Measurements from ENCODE around the gene HBG1.

Gene HBG1

GRCh38 chr11:5229356-5229755 is 20.3 kb downstream of the HBG1 start:
- no peak for TF ChIP-seq ZC3H10 (CRISPR knock-in tag; IDR thresholded peaks at IDR 0.05)
- TF ChIP-seq ESRRG (CRISPR knock-in tag; IDR thresholded peaks at IDR 0.05) = no peak
- TF ChIP-seq ZFP3 (CRISPR knock-in tag; IDR thresholded peaks at IDR 0.05) = no peak
- TF ChIP-seq TSHZ2 (CRISPR knock-in tag; IDR thresholded peaks at IDR 0.05) = no peak
- TF ChIP-seq PPARA (CRISPR knock-in tag; IDR thresholded peaks at IDR 0.05; ENCODE audit: borderline replicate concordance) = no peak
- TF ChIP-seq BACH2 (CRISPR knock-in tag; IDR thresholded peaks at IDR 0.05; ENCODE audit: borderline replicate concordance) = no peak
- no peak for TF ChIP-seq CSRNP3 (CRISPR knock-in tag; IDR thresholded peaks at IDR 0.05)
- no peak for TF ChIP-seq ARNTL (CRISPR knock-in tag; IDR thresholded peaks at IDR 0.05; ENCODE audit: borderline replicate concordance, low read depth)
- no peak for TF ChIP-seq ZNF70 (CRISPR knock-in tag; IDR thresholded peaks at IDR 0.05)
- ATAC-seq = no peak

GRCh38 chr11:5228124-5228523 is 21.5 kb downstream of the HBG1 start:
- TF ChIP-seq ZC3H10 (CRISPR knock-in tag; IDR thresholded peaks at IDR 0.05) = no peak

GRCh38 chr11:5227681-5228080 is 22.0 kb downstream of the HBG1 start:
- TF ChIP-seq CSRNP3 (CRISPR knock-in tag; IDR thresholded peaks at IDR 0.05) (no peak), RARB (CRISPR knock-in tag; IDR thresholded peaks at IDR 0.05) (no peak), CSDC2 (CRISPR knock-in tag; IDR thresholded peaks at IDR 0.05) (no peak), ISL1 (CRISPR knock-in tag; IDR thresholded peaks at IDR 0.05) (no peak), ZNF565 (CRISPR knock-in tag; conservative IDR thresholded peaks at IDR 0.05; ENCODE audit: low read depth) (no peak), GLIS3 (CRISPR knock-in tag; IDR thresholded peaks at IDR 0.05) (no peak), ARNTL (CRISPR knock-in tag; IDR thresholded peaks at IDR 0.05; ENCODE audit: borderline replicate concordance, low read depth) (no peak), CREB5 (CRISPR knock-in tag; IDR thresholded peaks at IDR 0.05; ENCODE audit: low read depth) (no peak)
- ATAC-seq = no peak

More at GRCh38 chr11:5228124-5228523, 21.5 kb downstream of the HBG1 start:
- ATAC-seq = no peak

GRCh38 chr11:5226732-5227310 is 22.8 kb downstream of the HBG1 start, which contains the start of gene HBB:
Gene HBB (minus strand): TSS chr11:5227071. CDS start chr11:5227021, 50 bp downstream.
- no peak for ATAC-seq
- TF ChIP-seq RARB (CRISPR knock-in tag; IDR thresholded peaks at IDR 0.05) = no peak

GRCh38 chr11:5225480-5225871 is 24.2 kb downstream of the HBG1 start:
- ATAC-seq = no peak
- no peak for TF ChIP-seq CSDC2 (CRISPR knock-in tag; IDR thresholded peaks at IDR 0.05)
- no peak for TF ChIP-seq GLIS3 (CRISPR knock-in tag; IDR thresholded peaks at IDR 0.05)
- no peak for TF ChIP-seq CREB5 (CRISPR knock-in tag; IDR thresholded peaks at IDR 0.05; ENCODE audit: low read depth)
- no peak for TF ChIP-seq TCF4 (CRISPR knock-in tag; IDR thresholded peaks at IDR 0.05; ENCODE audit: borderline replicate concordance)
- TF ChIP-seq RARB (CRISPR knock-in tag; IDR thresholded peaks at IDR 0.05) = no peak
- no peak for TF ChIP-seq POU6F1 (CRISPR knock-in tag; IDR thresholded peaks at IDR 0.05; ENCODE audit: borderline replicate concordance, low read depth)
- no peak for TF ChIP-seq BACH2 (CRISPR knock-in tag; IDR thresholded peaks at IDR 0.05; ENCODE audit: borderline replicate concordance)
- no peak for TF ChIP-seq ZNF70 (CRISPR knock-in tag; IDR thresholded peaks at IDR 0.05)
- TF ChIP-seq ZFP3 (CRISPR knock-in tag; IDR thresholded peaks at IDR 0.05) = no peak
- no peak for TF ChIP-seq PATZ1 (CRISPR knock-in tag; IDR thresholded peaks at IDR 0.05; ENCODE audit: borderline replicate concordance)
- no peak for TF ChIP-seq ESRRG (CRISPR knock-in tag; IDR thresholded peaks at IDR 0.05)
- no peak for TF ChIP-seq ZNF565 (CRISPR knock-in tag; conservative IDR thresholded peaks at IDR 0.05; ENCODE audit: low read depth)
- no peak for TF ChIP-seq SNAI2 (CRISPR knock-in tag; IDR thresholded peaks at IDR 0.05)
- no peak for TF ChIP-seq ZFP30 (CRISPR knock-in tag; IDR thresholded peaks at IDR 0.05)

Measured in SK-N-SH treated with all-trans-retinoic acid at 6 μM for 48 hours (cell line).